GM12873 (cell line): ENCODE data around the gene MRPS27.

Experiments used
- TF ChIP-seq, protein P1 (sequence below): IDR thresholded peaks from 2 replicates; pipeline ENCODE4 v1.5.1; 2012; ENCODE audit warnings: low read depth, mild to moderate bottlenecking, moderate library complexity, low read length, control low read depth; ENCODE audit not compliant: insufficient read depth; ENCODE audit errors: missing control alignments

MRPS27 gene

DNA sequence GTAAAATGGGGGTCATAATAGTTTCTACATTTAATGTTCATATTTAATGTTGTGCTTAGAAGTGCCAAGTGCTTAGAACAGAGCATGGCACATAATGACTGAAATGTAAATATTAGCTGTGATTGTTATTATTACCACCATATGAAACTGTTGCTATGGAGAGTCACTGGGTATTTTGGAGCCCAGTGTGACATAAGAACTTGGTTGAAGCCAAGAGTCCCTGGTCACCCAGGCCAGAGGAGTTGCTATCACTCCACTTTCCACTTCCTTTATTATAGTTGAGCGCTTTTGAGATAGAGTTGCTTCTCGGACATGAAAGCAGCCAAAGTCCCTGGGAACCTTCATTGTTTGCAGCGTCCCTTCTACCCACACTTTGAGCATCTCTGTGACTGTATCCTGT lies 135.6 kb downstream of the MRPS27 start:
- TF ChIP-seq, protein P1, sequence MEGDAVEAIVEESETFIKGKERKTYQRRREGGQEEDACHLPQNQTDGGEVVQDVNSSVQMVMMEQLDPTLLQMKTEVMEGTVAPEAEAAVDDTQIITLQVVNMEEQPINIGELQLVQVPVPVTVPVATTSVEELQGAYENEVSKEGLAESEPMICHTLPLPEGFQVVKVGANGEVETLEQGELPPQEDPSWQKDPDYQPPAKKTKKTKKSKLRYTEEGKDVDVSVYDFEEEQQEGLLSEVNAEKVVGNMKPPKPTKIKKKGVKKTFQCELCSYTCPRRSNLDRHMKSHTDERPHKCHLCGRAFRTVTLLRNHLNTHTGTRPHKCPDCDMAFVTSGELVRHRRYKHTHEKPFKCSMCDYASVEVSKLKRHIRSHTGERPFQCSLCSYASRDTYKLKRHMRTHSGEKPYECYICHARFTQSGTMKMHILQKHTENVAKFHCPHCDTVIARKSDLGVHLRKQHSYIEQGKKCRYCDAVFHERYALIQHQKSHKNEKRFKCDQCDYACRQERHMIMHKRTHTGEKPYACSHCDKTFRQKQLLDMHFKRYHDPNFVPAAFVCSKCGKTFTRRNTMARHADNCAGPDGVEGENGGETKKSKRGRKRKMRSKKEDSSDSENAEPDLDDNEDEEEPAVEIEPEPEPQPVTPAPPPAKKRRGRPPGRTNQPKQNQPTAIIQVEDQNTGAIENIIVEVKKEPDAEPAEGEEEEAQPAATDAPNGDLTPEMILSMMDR = no peak

DNA sequence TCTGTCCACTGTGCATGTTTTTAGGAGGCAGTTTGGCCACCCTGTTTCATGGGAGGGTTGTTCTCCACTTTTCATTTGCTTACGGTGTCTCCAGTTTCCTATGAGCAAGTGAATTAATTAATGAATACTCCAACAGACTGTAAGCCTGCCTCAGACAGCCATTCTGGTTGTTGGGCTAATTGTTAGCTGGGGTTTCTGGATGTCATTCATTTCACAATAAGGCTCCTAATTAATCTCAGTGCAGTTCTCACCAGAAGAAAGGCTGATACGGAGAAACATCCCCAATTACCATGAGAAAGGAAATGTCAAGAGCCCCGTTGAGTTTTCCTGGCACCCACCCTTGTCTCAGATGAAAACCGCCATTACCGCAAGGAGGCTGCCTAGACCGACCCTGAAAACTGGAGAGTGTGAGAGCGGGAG lies 136.9 kb downstream of the MRPS27 start:
- TF ChIP-seq, protein P1 = no peak

GRCh38 chr5:72182686-72183085 lies 137.4 kb downstream of the MRPS27 start:
- TF ChIP-seq, protein P1 = no peak

GRCh38 chr5:72180925-72181324 lies 139.1 kb downstream of the MRPS27 start:
- TF ChIP-seq, protein P1 = no peak

DNA sequence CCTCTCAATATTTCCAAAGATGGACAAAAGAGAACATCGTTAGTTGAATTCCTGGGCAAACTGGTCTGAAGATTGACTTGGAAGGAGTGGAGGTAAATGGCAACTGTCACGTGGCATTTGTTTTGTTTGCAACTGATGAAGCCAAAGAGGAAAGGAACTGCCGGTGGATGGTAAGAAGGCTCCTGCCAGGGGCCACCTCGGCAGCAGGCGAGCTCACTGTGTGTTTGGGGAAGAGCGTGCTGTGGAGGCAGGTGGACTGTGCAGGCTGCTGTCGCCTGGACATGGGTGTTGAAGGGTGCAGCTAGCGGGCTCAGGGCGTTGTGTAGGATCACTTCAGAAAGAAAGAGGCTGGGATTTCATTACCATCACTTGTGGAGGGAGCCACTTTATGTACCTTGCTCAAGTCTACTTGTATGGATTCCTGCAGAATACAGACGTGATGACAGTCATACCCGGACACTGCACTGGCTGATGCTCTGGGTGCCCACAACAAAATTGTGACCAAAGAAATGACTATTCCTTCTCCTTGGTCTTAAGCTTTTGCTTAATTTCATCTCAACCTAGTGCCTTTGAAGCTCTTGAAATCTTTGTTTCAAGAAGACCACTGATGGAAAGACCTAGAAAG lies 140.1 kb downstream of the MRPS27 start:
- TF ChIP-seq, protein P1 = no peak

DNA sequence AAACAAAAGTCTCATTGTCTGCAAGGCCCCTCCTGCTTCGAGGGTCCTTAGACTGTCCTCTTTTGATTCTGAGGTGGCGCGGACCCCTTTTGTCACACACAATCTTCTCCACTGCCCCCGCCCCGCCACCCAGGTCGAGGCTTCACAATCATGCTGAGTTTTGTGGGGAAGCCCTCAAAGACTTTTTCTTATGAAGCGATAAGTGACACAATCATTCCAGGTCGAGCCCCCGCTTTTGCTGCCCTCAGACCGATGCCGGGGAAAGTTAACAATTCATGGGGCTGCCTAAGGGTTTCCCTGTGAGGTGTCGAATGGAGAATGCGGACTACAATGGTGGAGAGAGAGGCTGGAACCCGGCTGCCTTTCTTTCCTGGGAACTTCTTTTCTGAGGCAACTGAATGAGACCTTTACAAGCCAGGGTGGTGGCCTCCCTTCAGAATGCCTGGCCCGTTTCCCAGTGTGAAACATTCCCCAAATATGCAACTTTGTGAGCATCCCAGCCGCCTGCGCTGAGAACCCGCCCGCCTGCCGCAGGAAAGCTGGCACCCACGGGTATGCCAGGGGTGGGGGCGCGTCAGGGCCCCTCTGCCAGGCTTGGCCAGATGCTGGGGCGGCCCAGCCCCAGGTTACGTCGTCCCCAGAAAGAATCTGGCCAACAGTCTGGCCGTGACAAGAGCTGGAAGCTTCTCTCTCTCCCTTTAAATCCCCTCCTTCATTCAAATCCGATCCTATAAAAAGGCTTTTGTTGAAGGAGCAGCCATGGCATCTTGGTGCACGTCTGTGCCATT lies 140.8 kb downstream of the MRPS27 start:
- TF ChIP-seq, protein P1 = no peak

GRCh38 chr5:72177538-72177937 lies 142.5 kb downstream of the MRPS27 start:
- TF ChIP-seq, protein P1 = no peak
